Naive thymus-derived CD4-positive, alpha-beta T cell (primary cell): ENCODE data around the gene ZBTB34. TPM values are rescaled to one million over a fixed set of nuclear protein-coding genes. Genes with fewer than 3 reads are reported as not detected.

Source experiments
- ATAC-seq: fragments of 150-1000 bp; cut with Tn5 transposase; 2 replicates; pipeline ENCODE4 v1.10.0; 2021; ENCODE audit warnings: mild to moderate bottlenecking, moderate library complexity
- CTCF ChIA-PET: fragments of 350-600 bp; sonication (Branson Sonifier 250); formaldehyde crosslinking; loops from one replicate; lab custom pipeline; 2021; ENCODE audit warnings: antibody characterized with exemption; lab: Charles Lee
- POLR2A ChIA-PET: fragments of 350-600 bp; sonication (Branson Sonifier 250); formaldehyde crosslinking; loops from one replicate; lab custom pipeline; 2021; ENCODE audit warnings: antibody characterized with exemption, inconsistent platforms; lab: Charles Lee
- DNase-seq, 9 donors: peaks; one replicate each; pipeline versions ENCODE4 v3.0.0 to v3.0.0-alpha.2; 2020 to 2022; ENCODE audit warnings: mixed read lengths in 1 of 9
- H3K27ac ChIP-seq: one replicate; pipeline ENCODE4 v1.7.0; 2013; ENCODE audit warnings: mild to moderate bottlenecking, low read depth, low read length, moderate library complexity
- H3K27me3 ChIP-seq, 2 donors: one replicate each; pipeline ENCODE4 v1.7.0; 2013; ENCODE audit warnings: low read length in 2 of 2, mild to moderate bottlenecking in 2 of 2, moderate library complexity in 2 of 2; ENCODE audit not compliant: control insufficient read depth in 2 of 2, insufficient read depth in 2 of 2
- H3K36me3 ChIP-seq, 3 experiments: 1 replicate in 2 of 3; 2 replicates in 1 of 3; pipeline ENCODE4 v1.7.0; 2013; ENCODE audit warnings: low read length in 3 of 3, mild to moderate bottlenecking in 3 of 3, moderate library complexity in 1 of 3; ENCODE audit not compliant: insufficient read depth in 3 of 3, control insufficient read depth in 2 of 3
- H3K4me1 ChIP-seq, 2 donors: one replicate each; pipeline ENCODE4 v1.7.0; 2013; ENCODE audit warnings: low read length in 2 of 2, mild to moderate bottlenecking in 2 of 2, moderate library complexity in 1 of 2; ENCODE audit not compliant: control insufficient read depth in 2 of 2, insufficient read depth in 2 of 2
- H3K4me3 ChIP-seq: 2 replicates; pipeline ENCODE4 v1.7.0; 2013; ENCODE audit warnings: mild to moderate bottlenecking, low read length
- H3K9me3 ChIP-seq, 3 experiments: 1 replicate in 2 of 3; 2 replicates in 1 of 3; pipeline ENCODE4 v1.7.0; 2013; ENCODE audit warnings: low read length in 3 of 3; ENCODE audit not compliant: control insufficient read depth in 2 of 3
- H3K27ac Mint-ChIP-seq, 9 donors: one replicate each; pipeline ENCODE4 v1.8.0; 2020 to 2022; ENCODE audit warnings: mixed read lengths in 9 of 9, mild to moderate bottlenecking in 8 of 9, moderate library complexity in 5 of 9, inconsistent platforms in 2 of 9
- H3K27me3 Mint-ChIP-seq, 5 donors: one replicate each; pipeline ENCODE4 v1.8.0; 2021 to 2022; ENCODE audit warnings: mixed read lengths in 5 of 5, mild to moderate bottlenecking in 1 of 5
- H3K36me3 Mint-ChIP-seq, 5 donors: one replicate each; pipeline ENCODE4 v1.8.0; 2020 to 2022; ENCODE audit warnings: mixed read lengths in 5 of 5, mild to moderate bottlenecking in 3 of 5, inconsistent platforms in 1 of 5
- H3K4me1 Mint-ChIP-seq, 7 donors: one replicate each; pipeline ENCODE4 v1.8.0; 2020 to 2022; ENCODE audit warnings: mixed read lengths in 7 of 7, mild to moderate bottlenecking in 3 of 7, inconsistent platforms in 1 of 7
- H3K4me3 Mint-ChIP-seq, 10 donors: one replicate each; pipeline ENCODE4 v1.8.0; 2020 to 2022; ENCODE audit warnings: mild to moderate bottlenecking in 10 of 10, mixed read lengths in 10 of 10, moderate library complexity in 6 of 10, inconsistent platforms in 2 of 10
- H3K9me3 Mint-ChIP-seq, 11 donors: one replicate each; pipeline ENCODE4 v1.8.0; 2020 to 2022; ENCODE audit warnings: mixed read lengths in 11 of 11, mild to moderate bottlenecking in 4 of 11, inconsistent platforms in 1 of 11, moderate library complexity in 1 of 11
- intact Hi-C, 2 donors: fragments of 100-400 bp; cut with micrococcal nuclease; formaldehyde crosslinking; loops; one replicate each; pipeline ENCODE4 v1.15.1; 2023
- polyA plus RNA-seq, 2 donors: library from polyadenylated mRNA; unstranded; fragments of 300-500 nt; fragmentation: Illumina TruSeq; gene quantifications; one replicate each; pipeline ENCODE4 v1.2.3, GENCODE V29; 2021
- total RNA-seq, 6 experiments: library from RNA in 5 of 6; stranded (reverse) in 5 of 6; gene quantifications; 1 replicate in 5 of 6; 2 replicates in 1 of 6; pipeline ENCODE4 v1.2.3 and lab custom pipeline; 2021 to 2026

Gene ZBTB34
- total and polyA plus RNA-seq, 7 experiments from 2014 or later = 0.73 to 9.4 (median 8.4) TPM

GRCh38 chr9:126839301-126839700, 21.1 kb upstream of the ZBTB34 start:
- POLR2A ChIA-PET = no interaction called here

GRCh38 chr9:126842220-126842842, 18.1 kb upstream of the ZBTB34 start:
- Mint-ChIP-seq H3K9me3 (peaks cover 0 to 1% (median 0%) of the 10 kb centered on the region in 11 donors), H3K27ac (peak overlapping the region in 1 of 9 donors; percentile 19), H3K36me3 (peaks cover 0 to 11% (median 2%) of the 10 kb centered on the region in 5 donors), H3K4me3 (no peak overlapping the region), H3K4me1 (peaks cover 4 to 9% (median 6%) of the 10 kb centered on the region in 7 donors), H3K27me3 (peaks cover 0 to 3% (median 0%) of the 10 kb centered on the region in 5 donors)
- intact Hi-C loops = no loop called here
- ChIA-PET CTCF (no interaction called here), POLR2A (no interaction called here)
- peaks cover 0 to 14% (median 0%) of the 10 kb centered on the region in 3 experiments for H3K36me3 ChIP-seq
- H3K9me3 ChIP-seq = no peaks in the 10 kb centered on the region
- DNase-seq (no peak), ATAC-seq (no peak)
- no peaks in the 10 kb centered on the region for H3K4me1 ChIP-seq
- H3K27ac ChIP-seq = no peak overlapping the region
- no peaks in the 10 kb centered on the region for H3K27me3 ChIP-seq
- H3K4me3 ChIP-seq = no peak overlapping the region

More at GRCh38 chr9:126839301-126839700, 21.1 kb upstream of the ZBTB34 start:
- H3K4me3 Mint-ChIP-seq = no peak overlapping the region
- Histone ChIP-seq H3K4me1 (no peaks in the 10 kb centered on the region), H3K27me3 (no peaks in the 10 kb centered on the region), H3K9me3 (no peaks in the 10 kb centered on the region), H3K4me3 (no peak overlapping the region), H3K27ac (no peak overlapping the region), H3K36me3 (peaks cover 0 to 22% (median 4%) of the 10 kb centered on the region in 3 experiments)
- ATAC-seq (no peak), DNase-seq (no peak)
- peaks cover 12 to 25% (median 21%) of the 10 kb centered on the region in 7 donors for H3K4me1 Mint-ChIP-seq
- CTCF ChIA-PET = interaction anchor here (0.7 kb wide), 1 partner anchor 120 kb away, joined by 3 read pairs; no protein-coding TSS in a partner anchor
- peaks cover 5 to 28% (median 10%) of the 10 kb centered on the region in 5 donors for H3K36me3 Mint-ChIP-seq
- H3K27ac Mint-ChIP-seq = peak overlapping the region in 1 of 9 donors; percentile 2
- no peaks in the 10 kb centered on the region for H3K27me3 Mint-ChIP-seq
- H3K9me3 Mint-ChIP-seq = peaks cover 0 to 1% (median 0%) of the 10 kb centered on the region in 11 donors
- intact Hi-C loops = no loop called here

GRCh38 chr9:126842977-126843799, 17.3 kb upstream of the ZBTB34 start:
- Histone ChIP-seq H3K4me3 (no peak overlapping the region), H3K36me3 (peaks cover 0 to 8% (median 0%) of the 10 kb centered on the region in 3 experiments), H3K9me3 (no peaks in the 10 kb centered on the region), H3K27ac (no peak overlapping the region), H3K27me3 (no peaks in the 10 kb centered on the region), H3K4me1 (no peaks in the 10 kb centered on the region)
- DNase-seq = no peak
- Mint-ChIP-seq H3K27me3 (peaks cover 0 to 7% (median 0%) of the 10 kb centered on the region in 5 donors), H3K4me3 (no peak overlapping the region), H3K9me3 (peaks cover 0 to 1% (median 0%) of the 10 kb centered on the region in 11 donors), H3K4me1 (peaks cover 0 to 8% (median 6%) of the 10 kb centered on the region in 7 donors), H3K27ac (no peak overlapping the region), H3K36me3 (peaks cover 0 to 7% (median 0%) of the 10 kb centered on the region in 5 donors)
- ATAC-seq = no peak
- intact Hi-C loops = no loop called here
- POLR2A ChIA-PET = no interaction called here
- CTCF ChIA-PET = no interaction called here

GRCh38 chr9:126844085-126844484, 16.4 kb upstream of the ZBTB34 start:
- ATAC-seq (no peak), DNase-seq (no peak)
- Mint-ChIP-seq H3K4me1 (peaks cover 0 to 5% (median under 1%) of the 10 kb centered on the region in 7 donors), H3K27ac (no peak overlapping the region), H3K36me3 (peaks cover 0 to 2% (median 0%) of the 10 kb centered on the region in 5 donors), H3K27me3 (peaks cover 0 to 11% (median 0%) of the 10 kb centered on the region in 5 donors), H3K4me3 (no peak overlapping the region), H3K9me3 (peaks cover 0 to 1% (median 0%) of the 10 kb centered on the region in 11 donors)
- POLR2A ChIA-PET = no interaction called here
- CTCF ChIA-PET = no interaction called here
- Histone ChIP-seq H3K4me3 (no peak overlapping the region), H3K4me1 (no peaks in the 10 kb centered on the region), H3K9me3 (no peaks in the 10 kb centered on the region), H3K36me3 (no peaks in the 10 kb centered on the region), H3K27ac (no peak overlapping the region), H3K27me3 (no peaks in the 10 kb centered on the region)
- intact Hi-C loops = no loop called here

DNA sequence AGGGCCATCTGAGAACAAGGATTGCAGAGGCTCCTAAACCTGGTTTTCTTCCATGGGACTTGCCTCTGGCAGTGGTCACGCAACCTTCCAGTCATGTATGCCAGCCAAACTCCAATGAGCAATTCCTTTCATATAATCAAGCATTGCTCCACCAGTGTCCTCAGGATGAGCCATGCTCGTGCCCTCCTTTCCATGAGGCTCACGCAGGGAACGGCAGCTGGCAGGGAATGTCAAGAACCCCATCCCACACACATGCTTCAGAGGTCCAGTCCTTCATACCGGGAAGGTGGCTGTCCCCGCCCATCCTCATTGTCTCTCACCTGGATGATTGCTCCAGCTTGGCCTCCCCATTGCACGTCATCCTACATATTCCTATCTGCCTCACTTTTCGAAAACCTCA, 13.4 kb upstream of the ZBTB34 start:
- DNase-seq (no peak), ATAC-seq (no peak)
- intact Hi-C loops = no loop called here
- H3K27ac Mint-ChIP-seq = no peak overlapping the region
- H3K9me3 ChIP-seq = no peaks in the 10 kb centered on the region
- H3K36me3 Mint-ChIP-seq = no peaks in the 10 kb centered on the region
- peaks cover 0 to 1% (median 0%) of the 10 kb centered on the region in 11 donors for H3K9me3 Mint-ChIP-seq
- no peak overlapping the region for H3K4me3 Mint-ChIP-seq
- H3K27ac ChIP-seq = no peak overlapping the region
- H3K27me3 ChIP-seq = no peaks in the 10 kb centered on the region
- ChIA-PET POLR2A (no interaction called here), CTCF (interaction anchor here (1.2 kb wide), 1 partner anchor 13 kb away, joined by 3 read pairs; no protein-coding TSS in a partner anchor)
- no peaks in the 10 kb centered on the region for H3K36me3 ChIP-seq
- H3K4me1 ChIP-seq = no peaks in the 10 kb centered on the region
- no peak overlapping the region for H3K4me3 ChIP-seq
- H3K27me3 Mint-ChIP-seq = peaks cover 8 to 22% (median 12%) of the 10 kb centered on the region in 5 donors
- peaks cover 0 to 3% (median 0%) of the 10 kb centered on the region in 7 donors for H3K4me1 Mint-ChIP-seq

DNA sequence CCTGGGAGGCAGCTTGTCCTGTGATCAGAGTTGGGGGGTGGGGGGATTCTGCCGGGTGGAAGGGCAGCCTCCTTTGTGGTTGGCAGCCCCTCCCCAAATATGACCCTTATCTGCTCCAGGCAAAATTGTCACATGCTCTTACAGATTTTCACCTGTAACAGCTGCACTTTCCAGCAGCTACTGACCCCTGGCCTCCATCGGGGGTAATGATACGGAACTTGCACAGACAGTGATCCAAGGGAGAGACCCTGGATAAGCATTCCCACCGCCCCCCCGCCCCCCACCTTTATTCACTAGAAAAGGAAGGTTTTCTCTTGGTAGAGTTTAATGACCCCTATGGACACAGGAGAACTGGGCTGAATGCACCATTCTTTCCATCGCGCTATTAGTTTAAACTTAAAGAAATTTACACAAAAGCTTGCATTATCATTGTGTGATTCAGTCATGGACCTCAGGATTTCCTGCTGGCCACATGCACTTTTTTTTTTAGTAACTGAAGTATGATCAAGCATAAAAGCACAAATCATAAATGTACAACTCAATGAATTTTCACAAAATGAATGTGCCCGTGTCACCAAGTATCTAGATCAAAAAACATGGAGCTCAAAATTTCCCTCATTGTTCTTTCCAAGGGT, 10.7 kb upstream of the ZBTB34 start:
- H3K4me3 Mint-ChIP-seq = no peak overlapping the region

More for the DNA sequence above, 10.7 kb upstream of the ZBTB34 start:
- ATAC-seq (no peak), DNase-seq (no peak)
- CTCF ChIA-PET = interaction anchor here (0.6 kb wide), 1 partner anchor 52 kb away, joined by 4 read pairs; no protein-coding TSS in a partner anchor
- H3K27ac Mint-ChIP-seq = no peak overlapping the region
- POLR2A ChIA-PET = interaction anchor here (0.7 kb wide), 1 partner anchor 16 kb away, joined by 4 read pairs; no protein-coding TSS in a partner anchor
- H3K27me3 ChIP-seq = no peaks in the 10 kb centered on the region
- intact Hi-C loops = no loop called here
- no peak overlapping the region for H3K4me3 ChIP-seq
- no peak overlapping the region for H3K27ac ChIP-seq
- peaks cover 17 to 35% (median 27%) of the 10 kb centered on the region in 5 donors for H3K27me3 Mint-ChIP-seq
- H3K9me3 Mint-ChIP-seq = no peaks in the 10 kb centered on the region
- H3K4me1 Mint-ChIP-seq = no peaks in the 10 kb centered on the region
- H3K36me3 Mint-ChIP-seq = no peaks in the 10 kb centered on the region
- no peaks in the 10 kb centered on the region for H3K36me3 ChIP-seq
- H3K9me3 ChIP-seq = no peaks in the 10 kb centered on the region
- no peaks in the 10 kb centered on the region for H3K4me1 ChIP-seq
